Erythroblast (primary cell): ENCODE data around the gene DSCAML1.

Source experiments
- GATA1 ChIP-seq: IDR thresholded peaks from 2 replicates; pipeline ENCODE4 v1.6.1; 2011; ENCODE audit warnings: low read depth, mild to moderate bottlenecking, control low read depth, low read length, moderate library complexity
- POLR2A ChIP-seq: IDR thresholded peaks from 2 replicates; pipeline ENCODE4 v1.6.1; 2011; ENCODE audit warnings: mild to moderate bottlenecking, low read length

DNA sequence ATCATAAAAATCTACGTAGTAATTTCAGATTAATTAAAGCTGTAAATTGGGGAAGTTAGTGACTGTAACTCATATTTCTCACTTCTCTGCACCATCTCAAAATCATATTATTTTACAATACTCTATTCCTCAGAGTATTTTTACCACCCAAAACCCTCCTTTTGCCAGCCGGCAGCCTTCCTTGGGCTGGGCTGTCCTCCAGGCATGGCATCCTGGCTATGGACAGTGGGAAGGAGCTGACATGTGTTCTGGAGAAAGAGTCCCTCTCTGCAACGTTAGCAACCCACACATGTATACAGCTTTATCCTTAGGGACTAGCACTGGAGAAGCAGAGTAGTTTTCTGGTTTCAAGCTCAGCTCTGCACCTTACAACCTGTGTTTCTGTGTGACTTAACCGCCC, 86.8 kb downstream of the DSCAML1 start:
- TF ChIP-seq POLR2A (no peak), GATA1 (no peak)
